ENCODE data around the gene FOSL2.

Gene FOSL2

GRCh38 chr2:28423856-28424605 is 31.4 kb downstream of the FOSL2 start:
- H3K4me1 ChIP-seq (ENCODE audit: control insufficient read depth, insufficient read depth, low read length), result no peaks in the 10 kb centered on the region
- no CpG with 5 or more reads among the region's 7 CpGs for WGBS (ENCODE audit: insufficient coverage, insufficient read length)
- H3K9me3 ChIP-seq (ENCODE audit: control insufficient read depth, insufficient read depth, low read length), result no peaks in the 10 kb centered on the region
- no peaks in the 10 kb centered on the region for H3K27me3 ChIP-seq (ENCODE audit: control insufficient read depth, insufficient read depth, low read length)
- no peak for DNase-seq (ENCODE audit: low read depth, low spot score)
- H3K27ac ChIP-seq (ENCODE audit: low read length), result no peak overlapping the region
- H3K36me3 ChIP-seq (ENCODE audit: control insufficient read depth, insufficient read depth, low read length), result no peaks in the 10 kb centered on the region
- H3K4me3 ChIP-seq (ENCODE audit: low read length), result no peak overlapping the region

GRCh38 chr2:28424799-28425463 is 32.3 kb downstream of the FOSL2 start:
- H3K4me3 ChIP-seq (ENCODE audit: low read length), result no peak overlapping the region
- no peaks in the 10 kb centered on the region for H3K36me3 ChIP-seq (ENCODE audit: control insufficient read depth, insufficient read depth, low read length)
- no CpG with 5 or more reads among the region's 2 CpGs for WGBS (ENCODE audit: insufficient coverage, insufficient read length)
- no peak overlapping the region for H3K27ac ChIP-seq (ENCODE audit: low read length)
- no peaks in the 10 kb centered on the region for H3K9me3 ChIP-seq (ENCODE audit: control insufficient read depth, insufficient read depth, low read length)
- H3K27me3 ChIP-seq (ENCODE audit: control insufficient read depth, insufficient read depth, low read length), result no peaks in the 10 kb centered on the region
- no peak for DNase-seq (ENCODE audit: low read depth, low spot score)
- no peaks in the 10 kb centered on the region for H3K4me1 ChIP-seq (ENCODE audit: control insufficient read depth, insufficient read depth, low read length)

- DNase-seq (ENCODE audit: low read depth, low spot score), result no peak
- no peak overlapping the region for H3K4me3 ChIP-seq (ENCODE audit: low read length)
- H3K27me3 ChIP-seq (ENCODE audit: control insufficient read depth, insufficient read depth, low read length), result no peaks in the 10 kb centered on the region
- H3K27ac ChIP-seq (ENCODE audit: low read length), result no peak overlapping the region
- H3K4me1 ChIP-seq (ENCODE audit: control insufficient read depth, insufficient read depth, low read length), result no peaks in the 10 kb centered on the region
- no CpG with 5 or more reads among the region's 5 CpGs for WGBS (ENCODE audit: insufficient coverage, insufficient read length)
- no peaks in the 10 kb centered on the region for H3K36me3 ChIP-seq (ENCODE audit: control insufficient read depth, insufficient read depth, low read length)
- no peaks in the 10 kb centered on the region for H3K9me3 ChIP-seq (ENCODE audit: control insufficient read depth, insufficient read depth, low read length)
Observed at GRCh38 chr2:28425464-28425835, 32.8 kb downstream of the FOSL2 start.

GRCh38 chr2:28427741-28428415 is 35.2 kb downstream of the FOSL2 start:
- WGBS (ENCODE audit: insufficient coverage, insufficient read length), result no CpG with 5 or more reads among the region's 10 CpGs
- Histone ChIP-seq H3K27me3 (ENCODE audit: control insufficient read depth, insufficient read depth, low read length) (no peaks in the 10 kb centered on the region), H3K9me3 (ENCODE audit: control insufficient read depth, insufficient read depth, low read length) (no peaks in the 10 kb centered on the region), H3K4me3 (ENCODE audit: low read length) (no peak overlapping the region), H3K4me1 (ENCODE audit: control insufficient read depth, insufficient read depth, low read length) (no peaks in the 10 kb centered on the region), H3K27ac (ENCODE audit: low read length) (no peak overlapping the region), H3K36me3 (ENCODE audit: control insufficient read depth, insufficient read depth, low read length) (no peaks in the 10 kb centered on the region)
- DNase-seq (ENCODE audit: low read depth, low spot score), result no peak

- DNase-seq (ENCODE audit: low read depth, low spot score), result no peak
- Histone ChIP-seq H3K27ac (ENCODE audit: low read length) (no peak overlapping the region), H3K36me3 (ENCODE audit: control insufficient read depth, insufficient read depth, low read length) (no peaks in the 10 kb centered on the region), H3K9me3 (ENCODE audit: control insufficient read depth, insufficient read depth, low read length) (no peaks in the 10 kb centered on the region), H3K4me3 (ENCODE audit: low read length) (no peak overlapping the region), H3K4me1 (ENCODE audit: control insufficient read depth, insufficient read depth, low read length) (no peaks in the 10 kb centered on the region), H3K27me3 (ENCODE audit: control insufficient read depth, insufficient read depth, low read length) (no peaks in the 10 kb centered on the region)
- no CpG with 5 or more reads among the region's 3 CpGs for WGBS (ENCODE audit: insufficient coverage, insufficient read length)
Observed at GRCh38 chr2:28428486-28428885, 35.8 kb downstream of the FOSL2 start.

- no CpG with 5 or more reads among the region's 3 CpGs for WGBS (ENCODE audit: insufficient coverage, insufficient read length)
- no peak for DNase-seq (ENCODE audit: low read depth, low spot score)
- Histone ChIP-seq H3K27me3 (ENCODE audit: control insufficient read depth, insufficient read depth, low read length) (no peaks in the 10 kb centered on the region), H3K4me3 (ENCODE audit: low read length) (no peak overlapping the region; the same call in 1 of the 2 replicates), H3K4me1 (ENCODE audit: control insufficient read depth, insufficient read depth, low read length) (no peaks in the 10 kb centered on the region), H3K27ac (ENCODE audit: low read length) (no peak overlapping the region), H3K9me3 (ENCODE audit: control insufficient read depth, insufficient read depth, low read length) (no peaks in the 10 kb centered on the region), H3K36me3 (ENCODE audit: control insufficient read depth, insufficient read depth, low read length) (no peaks in the 10 kb centered on the region)
Observed at GRCh38 chr2:28429636-28430376, 37.1 kb downstream of the FOSL2 start.

GRCh38 chr2:28430377-28430765 is 37.7 kb downstream of the FOSL2 start:
- H3K27ac ChIP-seq (ENCODE audit: low read length), result no peak overlapping the region
- H3K36me3 ChIP-seq (ENCODE audit: control insufficient read depth, insufficient read depth, low read length), result no peaks in the 10 kb centered on the region
- no peak for DNase-seq (ENCODE audit: low read depth, low spot score)
- no peak overlapping the region for H3K4me3 ChIP-seq (ENCODE audit: low read length)
- no peaks in the 10 kb centered on the region for H3K9me3 ChIP-seq (ENCODE audit: control insufficient read depth, insufficient read depth, low read length)
- no peaks in the 10 kb centered on the region for H3K27me3 ChIP-seq (ENCODE audit: control insufficient read depth, insufficient read depth, low read length)
- H3K4me1 ChIP-seq (ENCODE audit: control insufficient read depth, insufficient read depth, low read length), result no peaks in the 10 kb centered on the region
- WGBS (ENCODE audit: insufficient coverage, insufficient read length), result no CpG with 5 or more reads among the region's 5 CpGs

GRCh38 chr2:28430788-28431418 is 38.2 kb downstream of the FOSL2 start:
- Histone ChIP-seq H3K36me3 (ENCODE audit: control insufficient read depth, insufficient read depth, low read length) (no peaks in the 10 kb centered on the region), H3K4me1 (ENCODE audit: control insufficient read depth, insufficient read depth, low read length) (no peaks in the 10 kb centered on the region), H3K9me3 (ENCODE audit: control insufficient read depth, insufficient read depth, low read length) (no peaks in the 10 kb centered on the region), H3K27me3 (ENCODE audit: control insufficient read depth, insufficient read depth, low read length) (no peaks in the 10 kb centered on the region), H3K27ac (ENCODE audit: low read length) (no peak overlapping the region), H3K4me3 (ENCODE audit: low read length) (no peak overlapping the region)
- WGBS (ENCODE audit: insufficient coverage, insufficient read length), result no CpG with 5 or more reads among the region's 6 CpGs
- DNase-seq (ENCODE audit: low read depth, low spot score), result no peak

- Histone ChIP-seq H3K4me3 (ENCODE audit: low read length) (no peak overlapping the region), H3K9me3 (ENCODE audit: control insufficient read depth, insufficient read depth, low read length) (no peaks in the 10 kb centered on the region), H3K27me3 (ENCODE audit: control insufficient read depth, insufficient read depth, low read length) (no peaks in the 10 kb centered on the region), H3K36me3 (ENCODE audit: control insufficient read depth, insufficient read depth, low read length) (no peaks in the 10 kb centered on the region), H3K4me1 (ENCODE audit: control insufficient read depth, insufficient read depth, low read length) (no peaks in the 10 kb centered on the region), H3K27ac (ENCODE audit: low read length) (no peak overlapping the region)
- no CpG with 5 or more reads among the region's 4 CpGs for WGBS (ENCODE audit: insufficient coverage, insufficient read length)
- no peak for DNase-seq (ENCODE audit: low read depth, low spot score)
Observed at GRCh38 chr2:28431741-28432140, 39.1 kb downstream of the FOSL2 start.

GRCh38 chr2:28432362-28432761 is 39.7 kb downstream of the FOSL2 start:
- H3K4me3 ChIP-seq (ENCODE audit: low read length), result no peak overlapping the region
- no peaks in the 10 kb centered on the region for H3K36me3 ChIP-seq (ENCODE audit: control insufficient read depth, insufficient read depth, low read length)
- no peaks in the 10 kb centered on the region for H3K27me3 ChIP-seq (ENCODE audit: control insufficient read depth, insufficient read depth, low read length)
- H3K9me3 ChIP-seq (ENCODE audit: control insufficient read depth, insufficient read depth, low read length), result no peaks in the 10 kb centered on the region
- H3K27ac ChIP-seq (ENCODE audit: low read length), result no peak overlapping the region
- no peak for DNase-seq (ENCODE audit: low read depth, low spot score)
- no peaks in the 10 kb centered on the region for H3K4me1 ChIP-seq (ENCODE audit: control insufficient read depth, insufficient read depth, low read length)
- WGBS (ENCODE audit: insufficient coverage, insufficient read length), result no CpG with 5 or more reads among the region's 8 CpGs

All from iPS DF 6.9 (cell line).